Smooth muscle cell (in vitro differentiated cells): ENCODE measurements around the gene GSK3A. TPM values are rescaled to one million over a fixed set of nuclear protein-coding genes. Genes with fewer than 3 reads are reported as not detected.
A peak's percentile ranks its signal among the peaks of the same experiment; 100 is the strongest.

Source experiments
- DNase-seq: peaks from one replicate; lab custom pipeline; 2025; ENCODE audit not compliant: unreplicated experiment; lab: John Stamatoyannopoulos, UW
- H2AFZ ChIP-seq: fragments of 200-600 bp; sonication (generic); 2 replicates; pipeline ENCODE4 v1.6.0; 2016; ENCODE audit warnings: antibody characterized with exemption, low read depth, mild to moderate bottlenecking
- H3F3A ChIP-seq: fragments of 200-600 bp; sonication (generic); 2 replicates; pipeline ENCODE4 v1.6.0; 2017; ENCODE audit warnings: antibody characterized with exemption, low read depth
- H3K27ac ChIP-seq: fragments of 200-600 bp; sonication (generic); 2 replicates; pipeline ENCODE4 v1.5.1; 2016; ENCODE audit warnings: low read depth, mild to moderate bottlenecking
- H3K27me3 ChIP-seq: fragments of 200-600 bp; sonication (generic); 2 replicates; pipeline ENCODE4 v1.6.1; 2016; ENCODE audit warnings: low read depth, mild to moderate bottlenecking
- H3K36me3 ChIP-seq: fragments of 200-600 bp; sonication (generic); 2 replicates; pipeline ENCODE4 v1.5.1; 2016; ENCODE audit warnings: low read depth
- H3K4me1 ChIP-seq: fragments of 200-600 bp; sonication (generic); 2 replicates; pipeline ENCODE4 v1.5.1; 2016; ENCODE audit warnings: low read depth
- H3K4me2 ChIP-seq: fragments of 200-600 bp; sonication (generic); 2 replicates; pipeline ENCODE4 v1.6.0; 2016; ENCODE audit warnings: mild to moderate bottlenecking
- H3K4me3 ChIP-seq: fragments of 200-600 bp; sonication (generic); 2 replicates; pipeline ENCODE4 v1.5.1; 2016; ENCODE audit warnings: mild to moderate bottlenecking
- H3K79me2 ChIP-seq: fragments of 200-600 bp; sonication (generic); 2 replicates; pipeline ENCODE4 v1.6.0; 2016; ENCODE audit warnings: low read depth, mild to moderate bottlenecking
- H3K9ac ChIP-seq: fragments of 200-600 bp; sonication (generic); 2 replicates; pipeline ENCODE4 v1.6.0; 2016; ENCODE audit warnings: low read depth
- H3K9me3 ChIP-seq: fragments of 200-600 bp; sonication (generic); replicated peaks from 2 replicates; pipeline ENCODE4 v1.5.1; 2016; ENCODE audit warnings: low read depth
- H4K20me1 ChIP-seq: fragments of 200-600 bp; sonication (generic); 2 replicates; pipeline ENCODE4 v1.6.0; 2016; ENCODE audit warnings: low read depth
- WGBS: methylation state at CpG from one replicate; pipeline ENCODE4 v1.1.7; 2016; ENCODE audit warnings: low lambda C conversion rate; 5-methylcytosine and 5-hydroxymethylcytosine counted together
- polyA plus RNA-seq: library from polyadenylated mRNA; unstranded; fragments of >200 nt; fragmentation: Nextera tagmentation; extraction: Ambion mirVana; gene quantifications from 2 replicates; pipeline ENCODE4 v1.2.1, GENCODE V29; 2016
- total RNA-seq: library from RNA; depleted of rRNA; stranded (reverse); fragments of >200 nt; gene quantifications from 2 replicates; pipeline ENCODE4 v1.2.3, GENCODE V29; 2014
- TF ChIP-seq, protein P1 (sequence below): fragments of 200-600 bp; sonication (generic); IDR thresholded peaks from 2 replicates; pipeline ENCODE4 v1.5.1; 2017; ENCODE audit warnings: borderline replicate concordance, mild to moderate bottlenecking, antibody characterized with exemption; ENCODE audit not compliant: insufficient read depth, poor library complexity, severe bottlenecking

Gene GSK3A
- total and polyA plus RNA-seq, 2 experiments from 2014 or later = 27.4 to 39.0 TPM

DNA sequence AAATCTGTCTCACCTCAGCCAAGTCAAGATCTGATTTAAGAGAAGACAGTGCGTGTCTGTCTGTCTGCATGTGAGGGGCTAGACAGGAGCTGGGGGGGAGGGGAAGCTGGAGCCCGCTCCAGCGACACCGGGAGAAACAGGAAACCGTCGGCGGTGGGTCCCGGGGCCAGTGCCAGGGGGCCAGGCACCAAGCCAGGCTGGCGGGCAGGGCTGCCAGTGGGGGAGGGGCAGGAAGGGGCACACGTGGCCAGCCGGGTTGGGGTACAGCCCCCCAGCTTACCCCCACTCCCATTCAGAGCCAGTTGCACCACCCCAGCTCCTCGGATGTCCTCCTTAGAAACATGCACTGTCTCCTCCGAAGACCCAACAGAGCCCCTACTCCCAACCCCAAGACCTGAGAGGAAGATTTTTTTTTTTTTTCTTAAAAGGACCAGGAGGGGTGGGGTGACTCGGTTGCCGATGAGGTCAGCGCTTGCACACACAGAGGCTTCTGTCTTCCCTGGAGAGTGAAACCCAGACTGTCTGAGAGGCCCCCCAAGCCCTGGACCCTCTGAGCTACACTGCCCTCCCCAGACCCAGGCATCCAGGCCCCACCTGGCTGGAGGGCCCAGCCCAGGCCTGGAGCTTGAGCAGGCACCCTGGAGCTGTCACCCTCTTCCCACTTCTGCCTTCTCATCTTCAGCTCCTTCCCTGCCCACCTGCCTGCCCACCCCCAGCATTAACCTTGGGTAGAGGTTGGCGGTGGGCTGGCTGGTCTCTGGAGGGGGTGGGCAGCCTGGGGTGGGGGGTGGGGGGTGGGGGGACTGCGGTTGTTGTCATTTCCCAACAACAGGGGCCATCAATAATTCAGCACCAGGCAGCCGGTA, 8.5 kb upstream of the GSK3A start:
- peak overlapping the region; percentile 59 for H3K4me2 ChIP-seq
- H3K79me2 ChIP-seq = peaks cover 61% of the 10 kb centered on the region
- H3K27ac ChIP-seq = peak overlapping the region; percentile 97
- H3K9ac ChIP-seq = no peak overlapping the region
- H3F3A ChIP-seq = peaks cover 25% of the 10 kb centered on the region
- no peaks in the 10 kb centered on the region for H3K36me3 ChIP-seq
- no peaks in the 10 kb centered on the region for H3K27me3 ChIP-seq
- TF ChIP-seq, protein P1, sequence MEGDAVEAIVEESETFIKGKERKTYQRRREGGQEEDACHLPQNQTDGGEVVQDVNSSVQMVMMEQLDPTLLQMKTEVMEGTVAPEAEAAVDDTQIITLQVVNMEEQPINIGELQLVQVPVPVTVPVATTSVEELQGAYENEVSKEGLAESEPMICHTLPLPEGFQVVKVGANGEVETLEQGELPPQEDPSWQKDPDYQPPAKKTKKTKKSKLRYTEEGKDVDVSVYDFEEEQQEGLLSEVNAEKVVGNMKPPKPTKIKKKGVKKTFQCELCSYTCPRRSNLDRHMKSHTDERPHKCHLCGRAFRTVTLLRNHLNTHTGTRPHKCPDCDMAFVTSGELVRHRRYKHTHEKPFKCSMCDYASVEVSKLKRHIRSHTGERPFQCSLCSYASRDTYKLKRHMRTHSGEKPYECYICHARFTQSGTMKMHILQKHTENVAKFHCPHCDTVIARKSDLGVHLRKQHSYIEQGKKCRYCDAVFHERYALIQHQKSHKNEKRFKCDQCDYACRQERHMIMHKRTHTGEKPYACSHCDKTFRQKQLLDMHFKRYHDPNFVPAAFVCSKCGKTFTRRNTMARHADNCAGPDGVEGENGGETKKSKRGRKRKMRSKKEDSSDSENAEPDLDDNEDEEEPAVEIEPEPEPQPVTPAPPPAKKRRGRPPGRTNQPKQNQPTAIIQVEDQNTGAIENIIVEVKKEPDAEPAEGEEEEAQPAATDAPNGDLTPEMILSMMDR = no peak
- peaks cover 17% of the 10 kb centered on the region for H3K4me1 ChIP-seq
- DNase-seq = no peak
- H3K4me3 ChIP-seq = no peak overlapping the region
- peaks cover 74% of the 10 kb centered on the region for H4K20me1 ChIP-seq
- no peak overlapping the region for H2AFZ ChIP-seq
- H3K9me3 ChIP-seq = no peaks in the 10 kb centered on the region
- 67% methylated on average over 15 of the region's 19 CpGs for WGBS

DNA sequence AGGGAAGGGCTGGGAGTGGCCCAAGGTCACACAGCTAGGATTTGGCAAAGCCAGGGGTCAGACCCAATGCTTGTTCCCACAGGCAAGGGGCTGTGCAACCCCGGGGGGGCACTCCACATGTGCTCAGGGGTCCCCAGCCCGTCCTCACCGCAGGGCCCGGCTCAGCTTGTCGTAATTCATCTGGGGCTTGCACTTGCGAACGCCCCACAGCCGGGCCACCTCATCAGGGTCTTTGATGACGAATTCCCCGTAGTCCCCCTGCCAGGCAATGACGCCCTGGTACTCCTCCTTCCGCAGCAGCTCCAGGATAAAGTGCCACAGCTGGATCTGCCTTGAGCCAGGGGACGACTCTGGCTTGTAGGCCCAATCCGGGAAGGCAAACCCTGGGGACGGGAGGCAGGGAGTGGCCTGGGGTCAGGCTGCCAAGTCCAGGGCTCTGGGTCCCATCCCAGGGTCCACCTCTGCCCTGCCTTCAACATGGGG, 7.8 kb upstream of the GSK3A start:
- WGBS = 94% methylated on average over 15 of the region's 15 CpGs
- Histone ChIP-seq H3K9ac (no peak overlapping the region), H4K20me1 (peaks cover 78% of the 10 kb centered on the region), H3K79me2 (peaks cover 61% of the 10 kb centered on the region), H3K9me3 (no peaks in the 10 kb centered on the region), H3K4me1 (peaks cover 17% of the 10 kb centered on the region), H3K27me3 (no peaks in the 10 kb centered on the region), H3K36me3 (no peaks in the 10 kb centered on the region), H3K4me3 (no peak overlapping the region), H3K4me2 (no peak overlapping the region), H2AFZ (no peak overlapping the region), H3F3A (peaks cover 27% of the 10 kb centered on the region), H3K27ac (peak overlapping the region; percentile 97)
- DNase-seq = no peak
- TF ChIP-seq, protein P1 = no peak

DNA sequence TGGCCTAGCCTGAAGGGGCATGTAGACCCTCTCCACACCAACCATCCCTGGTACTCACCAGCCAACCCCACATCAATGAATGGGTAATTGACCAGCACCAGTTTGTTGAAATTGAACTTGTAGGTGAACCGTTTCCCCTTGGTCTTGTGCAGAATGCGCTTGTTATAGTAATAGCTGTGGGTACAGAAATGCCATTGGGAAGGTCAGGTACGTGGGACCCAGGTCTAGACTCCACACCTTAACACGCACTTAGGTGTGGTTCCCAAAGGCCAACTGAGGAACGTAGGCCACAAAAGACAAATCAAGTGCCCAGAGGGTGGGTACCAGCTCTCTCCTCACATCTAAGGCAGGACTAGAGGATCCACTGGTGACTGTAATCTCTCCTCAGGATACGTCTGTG, 7.4 kb upstream of the GSK3A start:
- Histone ChIP-seq H4K20me1 (peaks cover 78% of the 10 kb centered on the region), H3K36me3 (no peaks in the 10 kb centered on the region), H3K9ac (no peak overlapping the region), H3K27ac (peak overlapping the region; percentile 97), H3K27me3 (no peaks in the 10 kb centered on the region), H2AFZ (no peak overlapping the region), H3K79me2 (peaks cover 60% of the 10 kb centered on the region), H3F3A (peaks cover 27% of the 10 kb centered on the region), H3K4me2 (no peak overlapping the region), H3K9me3 (no peaks in the 10 kb centered on the region), H3K4me3 (no peak overlapping the region), H3K4me1 (peaks cover 17% of the 10 kb centered on the region)
- 88% methylated on average over 6 of the region's 6 CpGs for WGBS
- no peak for DNase-seq
- TF ChIP-seq, protein P1 = no peak
